SK-N-SH (cell line): ENCODE results near the gene MAPK10. TPM values are rescaled to one million over a fixed set of nuclear protein-coding genes. Genes with fewer than 3 reads are reported as not detected.

Source experiments
- CTCF ChIA-PET: fragments of 300-600, 350-600 bp; formaldehyde crosslinking; extraction: SDS; loops from one replicate; lab custom pipeline; 2021; lab: Yijun Ruan, JAX
- POLR2A ChIA-PET: fragments of 350-600 bp; sonication (Branson Sonifier 250); formaldehyde crosslinking; extraction: SDS; loops from one replicate; lab custom pipeline; 2020; ENCODE audit warnings: antibody characterized with exemption, inconsistent platforms; lab: Yijun Ruan, JAX
- DNase-seq: peaks from one replicate; pipeline ENCODE4 v3.0.0; 2012
- H2AFZ ChIP-seq: fragments of 200-600 bp; sonication (generic); 2 replicates; pipeline ENCODE4 v1.8.1; 2016; ENCODE audit warnings: antibody characterized with exemption, mild to moderate bottlenecking, low read depth
- H3F3A ChIP-seq: fragments of 200-600 bp; sonication (generic); replicated peaks from 2 replicates; pipeline ENCODE3; 2016; ENCODE audit warnings: antibody characterized with exemption, mild to moderate bottlenecking; ENCODE audit not compliant: insufficient read depth
- H3K27ac ChIP-seq, 2 experiments: fragments of 200-500 bp in 1 of 2; fragments of 200-600 bp in 1 of 2; sonication (Bioruptor generic) in 1 of 2; sonication (generic), shearing (Covaris generic) in 1 of 2; 2 replicates each; pipeline versions ENCODE4 v1.5.1 to v1.6.1; 2014 to 2016; ENCODE audit warnings: low read depth in 2 of 2, inconsistent platforms in 1 of 2, low read length in 1 of 2, mild to moderate bottlenecking in 1 of 2, mixed read lengths in 1 of 2
- H3K27me3 ChIP-seq: fragments of 200-600 bp; sonication (generic), shearing (Covaris generic); 2 replicates; pipeline ENCODE4 v1.6.1; 2016; ENCODE audit warnings: mixed run types; ENCODE audit not compliant: insufficient read depth
- H3K36me3 ChIP-seq, 2 experiments: fragments of 200-500 bp in 1 of 2; fragments of 200-600 bp in 1 of 2; sonication (Bioruptor generic) in 1 of 2; sonication (generic) in 1 of 2; replicated peaks in 1 of 2; 2 replicates each; pipeline versions ENCODE3 to v1.5.1; 2014 to 2016; ENCODE audit warnings: low read length in 1 of 2, mild to moderate bottlenecking in 1 of 2; ENCODE audit not compliant: insufficient read depth in 2 of 2, control insufficient read depth in 1 of 2
- H3K4me1 ChIP-seq, 2 experiments: fragments of 200-500 bp in 1 of 2; fragments of 200-600 bp in 1 of 2; sonication (Bioruptor generic) in 1 of 2; sonication (generic), shearing (Covaris generic) in 1 of 2; 2 replicates each; pipeline versions ENCODE4 v1.5.1 to v1.6.1; 2014 to 2016; ENCODE audit warnings: low read depth in 1 of 2, low read length in 1 of 2, mixed run types in 1 of 2; ENCODE audit not compliant: insufficient read depth in 2 of 2, control insufficient read depth in 1 of 2
- H3K4me2 ChIP-seq: fragments of 200-600 bp; sonication (generic), shearing (Covaris generic); 2 replicates; pipeline ENCODE4 v1.6.1; 2017; ENCODE audit warnings: mixed run types
- H3K4me3 ChIP-seq, 2 experiments: fragments of 200-500 bp in 1 of 2; fragments of 200-600 bp in 1 of 2; sonication (Bioruptor generic) in 1 of 2; sonication (generic), shearing (Covaris generic) in 1 of 2; 2 replicates each; pipeline versions ENCODE4 v1.5.1 to v1.8.1; 2014 to 2016; ENCODE audit warnings: low read depth in 2 of 2, inconsistent platforms in 1 of 2, low read length in 1 of 2, mild to moderate bottlenecking in 1 of 2, mixed read lengths in 1 of 2, moderate library complexity in 1 of 2
- H3K79me2 ChIP-seq: fragments of 200-600 bp; sonication (generic); 2 replicates; pipeline ENCODE4 v1.8.1; 2017; ENCODE audit warnings: mild to moderate bottlenecking; ENCODE audit not compliant: insufficient read depth
- H3K9ac ChIP-seq: fragments of 200-600 bp; sonication (generic); 2 replicates; pipeline ENCODE4 v1.6.1; 2017; ENCODE audit warnings: mixed run types
- H3K9me2 ChIP-seq: fragments of 200-600 bp; sonication (generic); 2 replicates; pipeline ENCODE4 v1.6.1; 2017; ENCODE audit warnings: mixed run types
- H3K9me3 ChIP-seq: fragments of 200-600 bp; sonication (generic); 2 replicates; pipeline ENCODE4 v1.6.1; 2017; ENCODE audit warnings: mixed run types, mild to moderate bottlenecking, moderate library complexity
- H4K20me1 ChIP-seq: fragments of 200-600 bp; sonication (generic); 2 replicates; pipeline ENCODE4 v1.6.1; 2017; ENCODE audit warnings: mild to moderate bottlenecking, mixed run types; ENCODE audit not compliant: insufficient read depth
- ELF1 ChIP-seq: IDR thresholded peaks from 2 replicates; pipeline ENCODE4 v1.4.0; 2012
- EZH2phosphoT487 ChIP-seq: fragments of 200-600 bp; sonication (generic); IDR thresholded peaks from 2 replicates; pipeline ENCODE4 v1.6.1; 2017; ENCODE audit warnings: low read depth, mixed run types, mild to moderate bottlenecking, antibody characterized with exemption, moderate library complexity, borderline replicate concordance
- FOSL2 ChIP-seq: IDR thresholded peaks from 2 replicates; pipeline ENCODE4 v1.4.0; 2012; ENCODE audit warnings: low read depth, mild to moderate bottlenecking, moderate library complexity, borderline replicate concordance
- FOXJ3 ChIP-seq: sonication (generic); formaldehyde crosslinking; IDR thresholded peaks from 2 replicates; pipeline ENCODE4 v1.5.1; 2020; ENCODE audit warnings: mild to moderate bottlenecking, missing genetic modification reagents
- GATA2 ChIP-seq: sonication (generic); formaldehyde crosslinking; IDR thresholded peaks from 2 replicates; pipeline ENCODE4 v1.5.0; 2020; ENCODE audit warnings: mild to moderate bottlenecking, missing genetic modification reagents
- MEF2A ChIP-seq: IDR thresholded peaks from 2 replicates; pipeline ENCODE4 v1.4.0; 2012; ENCODE audit warnings: low read depth, borderline replicate concordance
- POLR2AphosphoS5 ChIP-seq: IDR thresholded peaks from 2 replicates; pipeline ENCODE4 v1.6.1; 2012; ENCODE audit warnings: low read depth, low read length
- RAD21 ChIP-seq: IDR thresholded peaks from 2 replicates; pipeline ENCODE4 v1.6.1; 2012; ENCODE audit warnings: mild to moderate bottlenecking, low read length
- RCOR1 ChIP-seq: fragments of 150-350 bp; IDR thresholded peaks from 2 replicates; pipeline ENCODE4 v1.6.1; 2017; ENCODE audit warnings: antibody characterized with exemption, low read length
- WGBS: methylation state at CpG from one replicate; pipeline ENCODE4 v1.1.6; 2017; ENCODE audit warnings: low lambda C conversion rate; 5-methylcytosine and 5-hydroxymethylcytosine counted together
- polyA plus RNA-seq, 3 experiments: library from polyadenylated mRNA; depleted of rRNA; stranded (reverse); fragments of >200 nt; gene quantifications; 2 replicates each; pipeline ENCODE4 v1.2.3, GENCODE V29; 2012
- TF ChIP-seq, protein P1 (sequence below): IDR thresholded peaks from 2 replicates; pipeline ENCODE4 v1.4.0; 2012; ENCODE audit warnings: low read depth, borderline replicate concordance
- TF ChIP-seq, protein P2 (sequence below): fragments of 150-350 bp; IDR thresholded peaks from 2 replicates; pipeline ENCODE4 v1.6.1; 2016; ENCODE audit warnings: mild to moderate bottlenecking, low read depth, low read length
- TF ChIP-seq, protein P3 (sequence below): IDR thresholded peaks from 2 replicates; pipeline ENCODE4 v1.4.0; 2012; ENCODE audit warnings: low read depth
- TF ChIP-seq, protein P4 (sequence below): IDR thresholded peaks from 2 replicates; pipeline ENCODE4; 2012

Gene MAPK10
- polyA plus RNA-seq, 1 of the 3 experiments (the other 2 are of a cell fraction): 8.1 TPM

DNA sequence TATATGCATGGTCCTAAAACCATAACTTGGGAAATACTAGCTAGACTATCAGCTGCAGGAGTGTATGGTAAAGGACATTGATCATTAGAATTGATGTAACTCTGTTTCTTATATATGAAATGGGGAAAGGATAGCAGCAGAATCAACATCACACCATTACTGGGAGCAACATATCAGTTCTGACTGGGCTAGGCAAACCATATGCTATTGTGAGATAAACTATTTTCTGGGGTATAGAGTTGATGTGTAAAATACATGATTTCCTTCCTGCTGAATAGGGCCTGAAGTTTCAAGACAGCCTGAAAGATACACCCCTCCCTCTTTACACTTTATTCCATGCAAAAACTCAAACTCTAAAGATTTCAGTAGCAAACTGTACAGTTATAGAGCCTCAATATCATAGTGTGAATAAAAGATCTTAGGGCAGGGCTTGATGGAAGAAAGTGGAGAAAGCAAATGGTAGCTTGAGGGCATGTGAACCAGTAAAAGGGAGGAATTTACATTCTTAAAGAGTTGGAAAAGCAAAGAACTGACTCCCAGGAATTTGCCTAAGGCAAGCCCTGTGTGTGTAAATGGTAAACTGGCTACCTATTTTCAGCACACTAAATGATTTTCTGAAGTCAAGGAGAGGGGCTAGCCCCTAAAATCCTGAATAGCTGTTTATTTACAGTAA lies 404.1 kb downstream of the MAPK10 start:
- no peaks in the 10 kb centered on the region for H3K27me3 ChIP-seq
- no peak overlapping the region for H2AFZ ChIP-seq
- no peak for DNase-seq
- H3K4me3 ChIP-seq: no peak overlapping the region
- H3K4me2 ChIP-seq: no peak overlapping the region
- TF ChIP-seq RCOR1 (no peak), GATA2 (CRISPR knock-in tag) (no peak), FOXJ3 (CRISPR knock-in tag) (no peak), POLR2AphosphoS5 (no peak)
- TF ChIP-seq, protein P1, sequence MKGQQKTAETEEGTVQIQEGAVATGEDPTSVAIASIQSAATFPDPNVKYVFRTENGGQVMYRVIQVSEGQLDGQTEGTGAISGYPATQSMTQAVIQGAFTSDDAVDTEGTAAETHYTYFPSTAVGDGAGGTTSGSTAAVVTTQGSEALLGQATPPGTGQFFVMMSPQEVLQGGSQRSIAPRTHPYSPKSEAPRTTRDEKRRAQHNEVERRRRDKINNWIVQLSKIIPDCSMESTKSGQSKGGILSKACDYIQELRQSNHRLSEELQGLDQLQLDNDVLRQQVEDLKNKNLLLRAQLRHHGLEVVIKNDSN: no peak
- ChIA-PET CTCF (interaction anchor here (0.6 to 3.5 kb wide), 4 partner anchors 10 to 871 kb away, joined by 3 to 20 read pairs (median 9); no protein-coding TSS in a partner anchor), POLR2A (interaction anchor here (0.6 kb wide), 1 partner anchor 77 kb away, joined by 3 read pairs; no protein-coding TSS in a partner anchor)
- no peaks in the 10 kb centered on the region for H3K9me3 ChIP-seq
- H3K4me1 ChIP-seq: peaks cover 0 to 2% of the 10 kb centered on the region in 2 experiments; a peak in 2 of 4 replicates
- no peak overlapping the region for H3K27ac ChIP-seq
- no peaks in the 10 kb centered on the region for H3K79me2 ChIP-seq
- H3K9me2 ChIP-seq: no peaks in the 10 kb centered on the region
- H3K36me3 ChIP-seq: no peaks in the 10 kb centered on the region
- H4K20me1 ChIP-seq: no peaks in the 10 kb centered on the region
- no peak overlapping the region for H3K9ac ChIP-seq
- no peaks in the 10 kb centered on the region for H3F3A ChIP-seq

DNA sequence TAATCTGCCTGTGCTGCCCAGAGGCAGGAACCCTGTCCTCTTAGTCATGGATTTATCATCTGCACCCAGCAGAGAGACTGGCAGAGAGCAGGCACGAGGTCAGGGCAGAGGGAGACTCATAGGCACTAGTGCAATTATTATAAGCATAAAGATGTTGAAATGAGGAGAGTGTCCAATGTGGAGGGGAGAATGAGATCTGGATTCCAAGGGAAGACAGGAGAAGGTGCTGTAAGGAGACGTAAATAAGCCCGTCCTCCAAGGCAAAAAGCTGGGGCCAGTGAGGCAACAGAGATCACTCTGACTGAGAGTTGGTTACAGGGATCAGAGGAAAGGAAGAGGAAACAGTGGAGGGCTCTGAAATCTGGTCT lies 406.2 kb downstream of the MAPK10 start:
- peak overlapping the region in 1 of 2 experiments; percentile 61; a peak in 1 of 4 replicates for H3K27ac ChIP-seq
- 56% methylated on average over 3 of the region's 3 CpGs for WGBS
- CTCF ChIA-PET: interaction anchor here (1.0 to 3.5 kb wide), 2 partner anchors 157 to 546 kb away, joined by 3 to 15 read pairs; no protein-coding TSS in a partner anchor

DNA sequence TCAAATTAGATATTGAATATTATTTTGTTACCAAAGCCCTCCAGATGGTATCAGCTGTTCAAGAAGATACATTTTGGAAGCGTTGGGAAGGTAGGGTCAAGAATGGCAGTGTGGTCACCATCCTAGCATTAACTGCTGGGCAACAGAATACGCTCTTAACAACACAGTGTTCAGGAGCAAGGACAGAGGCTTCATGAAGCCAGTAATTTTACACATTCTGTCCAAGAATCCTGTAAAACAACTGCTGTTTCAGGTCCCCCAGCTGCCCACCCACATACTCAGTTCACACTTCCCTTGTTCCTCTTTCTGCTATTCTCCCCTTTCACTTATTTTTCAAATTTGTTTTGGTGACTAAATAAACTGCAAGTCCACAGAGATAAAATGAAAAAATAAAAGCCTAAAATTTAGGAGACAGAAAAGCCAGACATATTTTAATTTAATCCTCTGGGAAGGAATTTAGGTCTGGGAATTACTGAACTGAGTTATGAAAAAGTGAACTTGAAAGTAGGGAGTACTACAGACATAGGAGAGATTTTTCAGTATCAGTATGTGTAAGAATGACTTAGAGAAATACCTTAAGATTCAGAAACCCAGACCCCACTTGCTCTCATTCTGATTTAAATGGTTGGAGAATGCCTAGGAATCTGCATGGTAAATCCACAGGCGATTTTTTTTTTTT lies 406.7 kb downstream of the MAPK10 start:
- Histone ChIP-seq H3K79me2 (no peaks in the 10 kb centered on the region), H3K27me3 (no peaks in the 10 kb centered on the region), H3K9ac (no peak overlapping the region), H3K36me3 (no peaks in the 10 kb centered on the region), H3K9me2 (no peaks in the 10 kb centered on the region), H3F3A (peaks cover 3% of the 10 kb centered on the region), H3K9me3 (no peaks in the 10 kb centered on the region), H4K20me1 (no peaks in the 10 kb centered on the region), H3K4me1 (peaks cover 0 to 2% of the 10 kb centered on the region in 2 experiments; a peak in 2 of 4 replicates), H3K4me2 (peak overlapping the region; percentile 39), H2AFZ (no peak overlapping the region), H3K27ac (peak overlapping the region in 1 of 2 experiments; percentile 61; a peak in 1 of 4 replicates), H3K4me3 (no peak overlapping the region)
- DNase-seq: no peak
- CTCF ChIA-PET: interaction anchor here (2.6 kb wide), 1 partner anchor 156 kb away, joined by 9 read pairs; no protein-coding TSS in a partner anchor
- POLR2A ChIA-PET: no interaction called here
- WGBS: 59% methylated on average over 3 of the region's 3 CpGs
- TF ChIP-seq, protein P2, sequence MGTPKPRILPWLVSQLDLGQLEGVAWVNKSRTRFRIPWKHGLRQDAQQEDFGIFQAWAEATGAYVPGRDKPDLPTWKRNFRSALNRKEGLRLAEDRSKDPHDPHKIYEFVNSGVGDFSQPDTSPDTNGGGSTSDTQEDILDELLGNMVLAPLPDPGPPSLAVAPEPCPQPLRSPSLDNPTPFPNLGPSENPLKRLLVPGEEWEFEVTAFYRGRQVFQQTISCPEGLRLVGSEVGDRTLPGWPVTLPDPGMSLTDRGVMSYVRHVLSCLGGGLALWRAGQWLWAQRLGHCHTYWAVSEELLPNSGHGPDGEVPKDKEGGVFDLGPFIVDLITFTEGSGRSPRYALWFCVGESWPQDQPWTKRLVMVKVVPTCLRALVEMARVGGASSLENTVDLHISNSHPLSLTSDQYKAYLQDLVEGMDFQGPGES: no peak
- no peak for TF ChIP-seq ELF1
- TF ChIP-seq, protein P3, sequence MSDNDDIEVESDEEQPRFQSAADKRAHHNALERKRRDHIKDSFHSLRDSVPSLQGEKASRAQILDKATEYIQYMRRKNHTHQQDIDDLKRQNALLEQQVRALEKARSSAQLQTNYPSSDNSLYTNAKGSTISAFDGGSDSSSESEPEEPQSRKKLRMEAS: no peak
- TF ChIP-seq, protein P4, sequence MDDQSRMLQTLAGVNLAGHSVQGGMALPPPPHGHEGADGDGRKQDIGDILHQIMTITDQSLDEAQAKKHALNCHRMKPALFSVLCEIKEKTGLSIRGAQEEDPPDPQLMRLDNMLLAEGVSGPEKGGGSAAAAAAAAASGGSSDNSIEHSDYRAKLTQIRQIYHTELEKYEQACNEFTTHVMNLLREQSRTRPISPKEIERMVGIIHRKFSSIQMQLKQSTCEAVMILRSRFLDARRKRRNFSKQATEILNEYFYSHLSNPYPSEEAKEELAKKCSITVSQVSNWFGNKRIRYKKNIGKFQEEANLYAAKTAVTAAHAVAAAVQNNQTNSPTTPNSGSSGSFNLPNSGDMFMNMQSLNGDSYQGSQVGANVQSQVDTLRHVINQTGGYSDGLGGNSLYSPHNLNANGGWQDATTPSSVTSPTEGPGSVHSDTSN: no peak
- TF ChIP-seq RAD21: no peak
- no peak for TF ChIP-seq EZH2phosphoT487
- no peak for TF ChIP-seq GATA2 (CRISPR knock-in tag)
- no peak for TF ChIP-seq MEF2A
- TF ChIP-seq FOSL2: no peak

More for the DNA sequence above, 406.2 kb downstream of the MAPK10 start:
- Histone ChIP-seq H3K9ac (no peak overlapping the region), H4K20me1 (no peaks in the 10 kb centered on the region), H3K9me3 (no peaks in the 10 kb centered on the region), H3K27me3 (no peaks in the 10 kb centered on the region), H3K4me1 (peaks cover 0 to 2% of the 10 kb centered on the region in 2 experiments; a peak in 2 of 4 replicates), H3K36me3 (no peaks in the 10 kb centered on the region), H3F3A (no peaks in the 10 kb centered on the region), H2AFZ (peak overlapping the region; percentile 34; the same call in 1 of the 2 replicates), H3K9me2 (no peaks in the 10 kb centered on the region), H3K79me2 (no peaks in the 10 kb centered on the region), H3K4me3 (no peak overlapping the region), H3K4me2 (peak overlapping the region; percentile 39; the same call in 1 of the 2 replicates)
- POLR2A ChIA-PET: no interaction called here
- TF ChIP-seq FOSL2 (peak; percentile 35; the same call in 1 of the 2 replicates), RAD21 (no peak)
- TF ChIP-seq, protein P3: 0 out of 2 replicates have a peak, but pooled peaks have one; percentile 36
- no peak for DNase-seq
